ENCODE data around the gene GADD45GIP1.

Gene GADD45GIP1

DNA sequence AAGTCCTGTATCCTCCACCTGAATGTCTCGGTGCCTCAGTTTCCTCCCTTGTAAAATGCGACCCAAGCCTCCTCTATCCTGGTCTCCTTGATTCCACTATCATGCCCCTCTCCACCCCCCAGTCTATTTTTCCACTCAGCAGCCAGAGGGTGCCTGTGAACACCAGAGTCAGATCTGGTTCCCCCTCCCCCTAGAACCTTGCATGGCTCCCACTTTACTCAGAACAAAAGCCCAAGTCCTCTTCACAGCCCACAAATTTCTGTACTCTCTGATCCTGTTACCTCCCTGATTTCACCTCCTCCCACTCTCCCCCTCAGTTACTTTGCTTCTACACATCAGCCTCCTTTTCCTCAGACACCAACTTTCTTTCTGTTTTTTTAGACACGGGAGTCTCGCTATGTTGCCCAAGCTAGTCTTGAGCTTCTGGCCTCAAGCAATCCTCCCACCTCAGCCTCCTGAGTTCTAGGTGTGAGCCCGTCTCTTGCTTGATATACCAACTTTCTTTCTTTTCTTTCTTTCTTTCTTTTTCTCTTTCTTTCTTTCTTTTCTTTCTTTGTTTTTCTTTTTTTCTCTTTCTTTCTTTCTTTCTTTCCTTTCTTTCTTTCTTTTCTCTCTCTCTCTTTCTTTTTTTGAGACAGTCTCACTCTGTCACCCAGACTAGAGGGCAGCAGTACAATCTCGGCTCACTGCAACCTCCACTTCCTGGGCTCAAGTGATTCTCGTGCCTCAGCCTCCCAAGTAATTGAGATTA is 13.2 kb upstream of the GADD45GIP1 start:
- no peaks in the 10 kb centered on the region for H4K20me1 ChIP-seq (ENCODE audit: control insufficient read depth, insufficient read depth, low read depth, low read length)
- no peak overlapping the region for H3K4me2 ChIP-seq (ENCODE audit: low read length)
- H3K36me3 ChIP-seq (ENCODE audit: control insufficient read depth, low read length): no peaks in the 10 kb centered on the region
- H3K27me3 ChIP-seq (ENCODE audit: control insufficient read depth, low read length): no peaks in the 10 kb centered on the region
- H3K27ac ChIP-seq (ENCODE audit: low read depth, low read length): no peak overlapping the region
- H3K9me2 ChIP-seq (replicated peaks; ENCODE audit: control insufficient read depth, low read length): no peaks in the 10 kb centered on the region
- H3K4me1 ChIP-seq (ENCODE audit: control insufficient read depth, low read length): peaks cover 10% of the 10 kb centered on the region
- no peak for TF ChIP-seq EZH2phosphoT487 (IDR thresholded peaks at IDR 0.05; ENCODE audit: borderline replicate concordance, low read length)
- TF ChIP-seq, protein P1, sequence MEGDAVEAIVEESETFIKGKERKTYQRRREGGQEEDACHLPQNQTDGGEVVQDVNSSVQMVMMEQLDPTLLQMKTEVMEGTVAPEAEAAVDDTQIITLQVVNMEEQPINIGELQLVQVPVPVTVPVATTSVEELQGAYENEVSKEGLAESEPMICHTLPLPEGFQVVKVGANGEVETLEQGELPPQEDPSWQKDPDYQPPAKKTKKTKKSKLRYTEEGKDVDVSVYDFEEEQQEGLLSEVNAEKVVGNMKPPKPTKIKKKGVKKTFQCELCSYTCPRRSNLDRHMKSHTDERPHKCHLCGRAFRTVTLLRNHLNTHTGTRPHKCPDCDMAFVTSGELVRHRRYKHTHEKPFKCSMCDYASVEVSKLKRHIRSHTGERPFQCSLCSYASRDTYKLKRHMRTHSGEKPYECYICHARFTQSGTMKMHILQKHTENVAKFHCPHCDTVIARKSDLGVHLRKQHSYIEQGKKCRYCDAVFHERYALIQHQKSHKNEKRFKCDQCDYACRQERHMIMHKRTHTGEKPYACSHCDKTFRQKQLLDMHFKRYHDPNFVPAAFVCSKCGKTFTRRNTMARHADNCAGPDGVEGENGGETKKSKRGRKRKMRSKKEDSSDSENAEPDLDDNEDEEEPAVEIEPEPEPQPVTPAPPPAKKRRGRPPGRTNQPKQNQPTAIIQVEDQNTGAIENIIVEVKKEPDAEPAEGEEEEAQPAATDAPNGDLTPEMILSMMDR (IDR thresholded peaks at IDR 0.05; ENCODE audit: low read depth, low read length, poor library complexity, severe bottlenecking): no peak
- no peaks in the 10 kb centered on the region for H3K79me2 ChIP-seq (ENCODE audit: control insufficient read depth, low read length)
- no peak overlapping the region for H3K4me3 ChIP-seq (ENCODE audit: low read length)
- H3F3A ChIP-seq (ENCODE audit: control insufficient read depth, insufficient read depth): no peaks in the 10 kb centered on the region
- H3K9me3 ChIP-seq (ENCODE audit: control insufficient read depth, insufficient read depth, low read length): no peaks in the 10 kb centered on the region

GRCh38 chr19:12969292-12969988 is 12.4 kb upstream of the GADD45GIP1 start, which contains the start of gene DAND5:
Gene DAND5 (plus strand): TSS chr19:12969576. CDS start chr19:12969661, 85 bp downstream.
- H4K20me1 ChIP-seq (ENCODE audit: control insufficient read depth, insufficient read depth, low read depth, low read length): no peaks in the 10 kb centered on the region
- no peaks in the 10 kb centered on the region for H3K79me2 ChIP-seq (ENCODE audit: control insufficient read depth, low read length)
- H3F3A ChIP-seq (ENCODE audit: control insufficient read depth, insufficient read depth): no peaks in the 10 kb centered on the region
- H3K36me3 ChIP-seq (ENCODE audit: control insufficient read depth, low read length): no peaks in the 10 kb centered on the region
- H3K27ac ChIP-seq (ENCODE audit: low read depth, low read length): no peak within 1 kb of the TSS
- no peaks in the 10 kb centered on the region for H3K9me3 ChIP-seq (ENCODE audit: control insufficient read depth, insufficient read depth, low read length)
- H3K4me2 ChIP-seq (ENCODE audit: low read length): no peak within 1 kb of the TSS
- no peaks in the 10 kb centered on the region for H3K9me2 ChIP-seq (replicated peaks; ENCODE audit: control insufficient read depth, low read length)
- peaks cover 14% of the 10 kb centered on the region for H3K4me1 ChIP-seq (ENCODE audit: control insufficient read depth, low read length)
- TF ChIP-seq, protein P1 (IDR thresholded peaks at IDR 0.05; ENCODE audit: low read depth, low read length, poor library complexity, severe bottlenecking): no peak
- TF ChIP-seq EZH2phosphoT487 (IDR thresholded peaks at IDR 0.05; ENCODE audit: borderline replicate concordance, low read length): no peak
- H3K27me3 ChIP-seq (ENCODE audit: control insufficient read depth, low read length): no peaks in the 10 kb centered on the region
- no peak within 1 kb of the TSS for H3K4me3 ChIP-seq (ENCODE audit: low read length)

DNA sequence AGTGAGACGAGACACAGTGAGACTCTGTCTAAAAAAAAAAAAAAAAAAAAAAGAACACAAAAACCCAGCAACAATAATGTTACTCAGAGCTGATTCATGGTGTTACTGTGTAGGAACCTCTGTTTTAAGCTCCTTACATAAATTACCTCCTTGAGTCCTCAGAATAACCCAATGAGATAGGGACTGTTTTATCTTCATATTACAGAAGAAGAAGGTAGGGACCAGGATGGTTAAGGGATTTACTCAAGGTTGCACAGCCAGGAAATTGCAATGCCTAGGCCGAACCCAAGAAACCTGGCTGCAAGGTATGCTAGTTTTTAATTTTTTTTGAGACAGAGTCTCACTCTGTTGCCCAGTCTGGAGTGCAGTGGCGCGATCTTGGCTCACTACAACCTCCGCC is 10.9 kb upstream of the GADD45GIP1 start:
- Histone ChIP-seq H3K4me1 (ENCODE audit: control insufficient read depth, low read length) (peaks cover 14% of the 10 kb centered on the region), H3K27me3 (ENCODE audit: control insufficient read depth, low read length) (no peaks in the 10 kb centered on the region), H3K79me2 (ENCODE audit: control insufficient read depth, low read length) (no peaks in the 10 kb centered on the region)

More for the DNA sequence above, 10.9 kb upstream of the GADD45GIP1 start:
- no peak overlapping the region for H3K4me3 ChIP-seq (ENCODE audit: low read length)
- no peaks in the 10 kb centered on the region for H4K20me1 ChIP-seq (ENCODE audit: control insufficient read depth, insufficient read depth, low read depth, low read length)
- no peak overlapping the region for H3K4me2 ChIP-seq (ENCODE audit: low read length)
- H3K36me3 ChIP-seq (ENCODE audit: control insufficient read depth, low read length): no peaks in the 10 kb centered on the region
- H3F3A ChIP-seq (ENCODE audit: control insufficient read depth, insufficient read depth): no peaks in the 10 kb centered on the region
- H3K9me3 ChIP-seq (ENCODE audit: control insufficient read depth, insufficient read depth, low read length): no peaks in the 10 kb centered on the region
- no peak for TF ChIP-seq EZH2phosphoT487 (IDR thresholded peaks at IDR 0.05; ENCODE audit: borderline replicate concordance, low read length)
- TF ChIP-seq, protein P1 (IDR thresholded peaks at IDR 0.05; ENCODE audit: low read depth, low read length, poor library complexity, severe bottlenecking): no peak
- no peaks in the 10 kb centered on the region for H3K9me2 ChIP-seq (replicated peaks; ENCODE audit: control insufficient read depth, low read length)
- H3K27ac ChIP-seq (ENCODE audit: low read depth, low read length): no peak overlapping the region
